Keratinocyte (primary cell): ENCODE measurements around the gene SPANXN1.

Experiments used
- EZH2 ChIP-seq: IDR thresholded peaks from one replicate; pipeline ENCODE4 v1.6.1; 2012; ENCODE audit warnings: inconsistent platforms, mild to moderate bottlenecking, low read length, moderate library complexity
- TF ChIP-seq, protein P1 (sequence below), 3 experiments: IDR thresholded peaks in 1 of 3; conservative IDR thresholded peaks in 1 of 3; optimal IDR thresholded peaks in 1 of 3; 2 replicates in 2 of 3; 3 replicates in 1 of 3; pipeline versions ENCODE3 to v1.5.1; 2011; ENCODE audit warnings: low read length in 3 of 3, mild to moderate bottlenecking in 3 of 3, moderate library complexity in 2 of 3, control low read depth in 1 of 3, inconsistent platforms in 1 of 3; ENCODE audit not compliant: insufficient read depth in 2 of 3; ENCODE audit errors: extremely low read depth in 1 of 3

GRCh38 chrX:145199078-145199477 is 48.2 kb upstream of the SPANXN1 start:
- TF ChIP-seq, protein P1, sequence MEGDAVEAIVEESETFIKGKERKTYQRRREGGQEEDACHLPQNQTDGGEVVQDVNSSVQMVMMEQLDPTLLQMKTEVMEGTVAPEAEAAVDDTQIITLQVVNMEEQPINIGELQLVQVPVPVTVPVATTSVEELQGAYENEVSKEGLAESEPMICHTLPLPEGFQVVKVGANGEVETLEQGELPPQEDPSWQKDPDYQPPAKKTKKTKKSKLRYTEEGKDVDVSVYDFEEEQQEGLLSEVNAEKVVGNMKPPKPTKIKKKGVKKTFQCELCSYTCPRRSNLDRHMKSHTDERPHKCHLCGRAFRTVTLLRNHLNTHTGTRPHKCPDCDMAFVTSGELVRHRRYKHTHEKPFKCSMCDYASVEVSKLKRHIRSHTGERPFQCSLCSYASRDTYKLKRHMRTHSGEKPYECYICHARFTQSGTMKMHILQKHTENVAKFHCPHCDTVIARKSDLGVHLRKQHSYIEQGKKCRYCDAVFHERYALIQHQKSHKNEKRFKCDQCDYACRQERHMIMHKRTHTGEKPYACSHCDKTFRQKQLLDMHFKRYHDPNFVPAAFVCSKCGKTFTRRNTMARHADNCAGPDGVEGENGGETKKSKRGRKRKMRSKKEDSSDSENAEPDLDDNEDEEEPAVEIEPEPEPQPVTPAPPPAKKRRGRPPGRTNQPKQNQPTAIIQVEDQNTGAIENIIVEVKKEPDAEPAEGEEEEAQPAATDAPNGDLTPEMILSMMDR (optimal IDR thresholded peaks at IDR 0.05 in 1 of 3, IDR thresholded peaks at IDR 0.05 in 1 of 3, conservative IDR thresholded peaks at IDR 0.05 in 1 of 3; ENCODE audit: extremely low read depth in 1 of 3, insufficient read depth in 2 of 3, low read length in 3 of 3): no peak
- TF ChIP-seq EZH2: no peak
